ENCODE results near the gene DNLZ.

DNA sequence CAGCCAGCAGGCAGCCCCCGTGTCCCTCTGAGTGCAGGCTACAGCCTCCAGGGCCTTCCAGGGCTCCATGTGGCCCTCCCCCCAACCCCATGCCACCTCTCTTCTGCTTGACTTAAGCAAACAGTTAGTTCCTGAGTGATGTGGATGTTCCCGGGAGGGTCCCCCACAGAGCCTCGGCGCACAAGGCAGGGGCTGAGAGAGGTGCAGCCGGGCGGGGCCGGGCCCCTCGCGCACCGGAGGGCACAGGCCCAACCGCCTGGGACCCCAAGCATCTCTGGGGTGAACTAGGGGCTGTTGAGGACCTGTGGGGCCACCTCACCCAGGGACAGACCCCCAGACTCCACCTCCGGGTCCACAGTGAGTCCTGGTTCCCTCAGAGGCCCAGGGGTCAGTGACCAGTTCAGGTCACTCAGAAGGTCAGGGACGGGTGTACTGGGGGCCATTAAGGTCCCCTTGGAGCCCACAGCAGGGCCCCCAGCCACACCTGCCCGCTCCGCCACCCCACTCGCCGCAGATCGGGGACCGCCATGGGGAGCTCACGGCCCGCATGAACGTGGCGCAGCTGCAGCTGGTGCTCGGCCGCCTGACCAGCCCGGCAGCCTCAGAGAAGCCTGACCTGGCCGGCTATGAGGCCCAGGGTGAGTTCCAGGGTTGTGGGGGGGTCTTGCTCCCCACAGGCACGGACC, 23.0 kb downstream of the DNLZ start:
- no peak for TF ChIP-seq CTCF (IDR thresholded peaks at IDR 0.05; ENCODE audit: low read depth, low read length)
- TF ChIP-seq EZH2phosphoT487 (IDR thresholded peaks at IDR 0.05; ENCODE audit: low read depth): no peak

Data from OCI-LY3 (cell line).